Skin of body (tissue), 2 donors: Measurements from ENCODE around the gene SYT1. TPM values are rescaled to one million over a fixed set of nuclear protein-coding genes. Genes with fewer than 3 reads are reported as not detected.
"Not testable (repeated sequence)": the region's sequence is repeated elsewhere in the genome, so short reads cannot be mapped to it uniquely, and the experiment has no call there.

ENCODE experiments used
- DNase-seq: peaks from one replicate; lab custom pipeline; 2025; lab: John Stamatoyannopoulos, UW
- total RNA-seq: library from RNA; depleted of rRNA; stranded (reverse); fragments of >200 nt; gene quantifications from one replicate; pipeline ENCODE4 v1.2.3, GENCODE V29; 2014

The SYT1 gene
- total RNA-seq, 1 donor from 2014 or later = 0.99 TPM

DNA sequence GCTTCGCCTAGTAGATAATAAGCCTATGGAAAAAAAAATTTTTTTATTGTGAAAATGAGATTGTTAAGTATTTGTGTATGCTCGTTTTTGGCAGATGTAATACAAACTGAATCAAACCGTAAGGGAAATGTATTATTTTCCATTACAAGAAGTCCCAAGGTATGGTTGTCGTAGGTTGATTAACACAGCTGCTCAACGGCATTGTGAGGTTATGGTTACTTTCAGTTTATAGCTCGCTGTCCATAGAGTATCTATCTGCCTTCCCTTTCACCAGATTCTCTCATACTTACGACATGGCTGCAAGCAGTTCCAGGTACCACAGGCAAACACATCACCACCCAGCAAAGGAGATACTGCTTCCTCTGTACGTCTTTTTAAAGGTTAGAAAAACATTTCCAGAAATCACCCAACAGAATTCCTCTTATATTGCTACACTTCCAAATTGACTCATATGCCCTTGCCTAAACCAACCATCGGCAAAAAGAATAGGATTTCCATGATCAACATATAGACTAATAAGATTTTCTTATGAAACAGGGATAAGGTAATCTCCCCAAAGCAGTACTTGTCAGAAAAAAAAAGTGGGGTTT lies 338.6 kb downstream of the SYT1 start:
- no peak for DNase-seq

- no peak for DNase-seq
These were observed 342.3 kb downstream of the SYT1 start for GRCh38 chr12:79206871-79207270.

- DNase-seq = not testable (repeated sequence)
These were observed 345.8 kb downstream of the SYT1 start for GRCh38 chr12:79210403-79210802.

DNA sequence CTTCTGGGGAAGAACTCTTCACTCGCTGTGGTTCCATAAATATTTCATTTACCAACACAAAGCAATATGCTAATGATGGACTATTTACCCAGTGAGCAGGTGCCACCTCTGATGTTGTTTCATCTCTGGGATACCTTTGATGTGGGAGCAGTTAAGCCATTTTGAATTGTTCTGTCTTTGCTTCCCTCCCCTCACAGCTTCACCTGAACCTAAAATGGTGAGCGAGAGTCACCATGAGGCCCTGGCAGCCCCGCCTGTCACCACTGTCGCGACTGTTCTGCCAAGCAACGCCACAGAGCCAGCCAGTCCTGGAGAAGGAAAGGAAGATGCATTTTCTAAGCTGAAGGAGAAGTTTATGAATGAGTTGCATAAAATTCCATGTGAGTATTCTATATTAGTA lies 352.7 kb downstream of the SYT1 start:
- DNase-seq = no peak

DNA sequence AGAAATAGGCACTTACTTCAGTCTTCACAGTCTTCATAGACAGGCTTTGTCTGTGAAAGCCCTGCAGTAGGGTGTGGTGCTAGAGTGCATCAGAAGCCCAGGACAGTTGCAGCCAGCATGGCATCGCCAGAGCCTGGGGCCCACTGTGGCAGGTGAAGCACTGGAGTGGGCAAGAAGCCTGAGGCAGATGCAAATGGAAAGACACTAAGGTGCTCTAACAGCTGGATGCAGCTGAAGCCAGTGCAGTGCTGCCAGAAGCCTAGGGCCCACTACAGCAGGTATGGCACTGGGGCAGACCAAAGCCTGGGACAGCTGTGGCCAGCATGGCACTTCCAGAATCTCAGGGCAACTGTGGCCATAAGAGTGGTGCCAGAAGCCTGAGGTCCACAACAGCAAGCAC lies 358.6 kb downstream of the SYT1 start:
- DNase-seq = no peak

DNA sequence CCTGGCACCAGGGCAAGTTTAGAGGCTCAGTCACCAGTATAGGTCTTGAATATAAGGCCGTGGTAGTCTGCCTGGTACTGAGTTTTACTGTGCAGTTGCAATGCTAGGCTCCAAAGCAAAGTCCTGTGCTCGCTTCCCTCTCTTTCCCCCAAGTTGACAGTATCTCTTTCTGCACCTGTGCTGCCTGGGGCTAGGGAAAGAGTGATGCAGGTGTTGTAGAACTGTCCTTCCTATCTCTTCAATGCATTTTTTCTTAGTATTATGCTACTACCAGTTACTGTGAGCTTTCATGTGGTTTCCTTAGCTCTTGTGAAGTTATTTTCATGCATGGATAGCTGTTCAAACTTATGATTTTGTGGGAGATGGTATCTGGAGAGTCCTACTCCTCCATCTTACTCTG lies 359.2 kb downstream of the SYT1 start:
- no peak for DNase-seq

DNA sequence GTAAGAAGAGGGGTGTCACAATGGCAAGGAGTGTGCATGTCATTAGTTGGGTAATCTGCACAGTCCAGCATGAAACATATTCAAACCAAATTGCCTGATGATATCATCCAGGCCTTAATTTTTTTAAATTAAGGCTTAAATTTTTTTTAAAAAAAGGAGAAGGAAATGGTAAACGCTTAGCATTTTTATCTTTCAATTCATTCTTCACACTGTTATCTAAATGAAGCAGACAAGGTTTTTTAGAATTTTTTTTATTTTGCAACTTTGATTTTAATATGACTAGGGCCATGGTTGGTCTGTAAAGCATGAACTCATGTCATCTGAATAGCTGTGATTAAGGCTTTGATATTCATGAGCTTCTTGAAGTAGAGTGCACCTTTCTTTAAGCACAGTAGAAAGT lies 362.5 kb downstream of the SYT1 start:
- no peak for DNase-seq

GRCh38 chr12:79227646-79228045 lies 363.1 kb downstream of the SYT1 start:
- DNase-seq = no peak

- DNase-seq = no peak
These were observed 368.8 kb downstream of the SYT1 start for GRCh38 chr12:79233341-79233781.

DNA sequence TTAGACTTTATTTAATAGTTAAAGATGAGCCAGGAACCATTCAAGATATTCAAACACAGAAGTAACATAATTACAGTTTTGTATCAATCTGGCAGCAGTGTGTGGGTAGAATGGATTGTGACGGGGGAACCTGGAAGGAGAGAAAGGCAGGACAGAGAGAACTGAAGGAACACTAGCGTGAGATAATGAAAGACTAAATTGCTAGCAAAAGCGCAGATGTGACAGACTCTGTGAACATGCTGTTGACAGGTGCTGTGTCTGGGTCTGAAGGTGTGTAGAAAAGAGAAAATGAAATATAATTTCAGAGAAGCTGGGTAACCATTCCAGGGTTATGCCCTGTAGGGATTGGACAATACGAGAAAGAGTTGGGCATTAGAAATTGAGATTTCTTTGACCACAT lies 372.3 kb downstream of the SYT1 start:
- no peak for DNase-seq

GRCh38 chr12:79238246-79238645 lies 373.7 kb downstream of the SYT1 start:
- no peak for DNase-seq

DNA sequence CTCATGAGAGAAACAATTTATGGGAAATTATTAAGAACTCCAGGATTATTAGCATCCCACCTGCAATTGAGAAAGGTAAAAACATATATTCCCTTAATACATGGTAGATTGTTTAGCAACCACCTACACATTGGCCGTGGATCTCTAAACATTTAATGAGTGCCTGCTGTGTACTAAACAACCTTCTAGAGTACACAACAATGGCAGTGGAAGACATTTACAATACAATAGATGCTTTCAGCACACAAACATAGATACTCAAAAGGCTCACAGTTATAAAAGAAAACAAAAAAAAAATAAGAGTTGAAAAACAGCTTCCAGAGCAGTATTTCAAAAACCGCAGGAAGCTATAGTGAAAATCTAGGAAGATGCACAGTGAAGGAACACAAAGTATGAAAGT lies 382.9 kb downstream of the SYT1 start:
- DNase-seq = no peak

DNA sequence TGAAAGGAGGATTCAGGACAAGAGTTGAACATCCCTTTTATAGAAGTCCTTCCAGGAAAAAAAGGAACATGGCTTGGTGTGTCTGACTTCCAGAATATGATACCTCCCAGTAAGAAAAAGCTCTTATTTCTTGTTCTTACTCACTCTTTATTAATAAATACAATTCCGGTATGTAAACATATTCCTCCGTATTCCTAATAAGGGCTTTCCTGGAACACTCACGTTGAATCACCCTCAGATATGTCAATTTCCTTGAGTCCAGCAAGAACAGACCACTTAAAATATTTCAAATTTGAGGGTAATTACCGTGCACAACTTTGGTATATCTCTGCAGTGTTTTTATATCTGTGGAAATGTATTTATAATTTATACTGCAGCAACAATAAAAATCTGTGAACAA lies 385.6 kb downstream of the SYT1 start:
- no peak for DNase-seq

DNA sequence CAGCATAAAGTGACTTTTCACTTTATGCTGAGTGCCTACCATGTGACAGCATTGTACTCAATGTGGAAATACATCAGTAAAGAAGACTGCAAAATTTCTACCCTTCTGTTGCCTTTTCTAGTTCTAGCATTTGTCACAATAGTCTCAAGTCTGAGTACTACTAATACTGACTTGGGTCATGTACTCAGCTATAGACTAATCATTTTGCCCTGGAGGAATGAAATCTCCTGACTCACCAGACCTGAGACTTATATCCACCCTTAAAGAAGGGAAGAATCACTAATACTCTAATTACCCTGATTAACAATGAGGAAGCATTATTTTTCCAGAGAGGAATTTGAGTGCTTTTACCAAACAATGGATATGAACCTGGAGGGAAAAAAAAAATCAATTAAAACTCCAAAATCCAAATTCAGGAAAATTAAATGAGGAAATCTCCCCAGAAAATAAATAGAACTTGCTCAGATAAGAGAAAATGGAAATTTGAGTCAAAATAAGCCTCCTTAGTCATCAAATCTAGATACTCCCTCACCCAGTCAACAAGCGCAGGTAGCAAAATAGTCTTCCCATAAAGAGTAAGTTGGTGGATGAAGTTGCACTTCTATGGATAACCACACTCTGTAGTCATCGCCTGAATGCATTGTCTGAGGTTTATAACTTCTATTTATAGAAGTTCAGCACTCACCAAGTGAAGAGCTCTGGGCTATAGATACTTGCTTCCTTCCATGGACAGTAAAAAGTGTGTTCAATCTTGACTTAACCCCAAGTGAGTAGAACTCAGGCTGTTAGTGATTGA lies 386.6 kb downstream of the SYT1 start:
- DNase-seq = no peak

DNA sequence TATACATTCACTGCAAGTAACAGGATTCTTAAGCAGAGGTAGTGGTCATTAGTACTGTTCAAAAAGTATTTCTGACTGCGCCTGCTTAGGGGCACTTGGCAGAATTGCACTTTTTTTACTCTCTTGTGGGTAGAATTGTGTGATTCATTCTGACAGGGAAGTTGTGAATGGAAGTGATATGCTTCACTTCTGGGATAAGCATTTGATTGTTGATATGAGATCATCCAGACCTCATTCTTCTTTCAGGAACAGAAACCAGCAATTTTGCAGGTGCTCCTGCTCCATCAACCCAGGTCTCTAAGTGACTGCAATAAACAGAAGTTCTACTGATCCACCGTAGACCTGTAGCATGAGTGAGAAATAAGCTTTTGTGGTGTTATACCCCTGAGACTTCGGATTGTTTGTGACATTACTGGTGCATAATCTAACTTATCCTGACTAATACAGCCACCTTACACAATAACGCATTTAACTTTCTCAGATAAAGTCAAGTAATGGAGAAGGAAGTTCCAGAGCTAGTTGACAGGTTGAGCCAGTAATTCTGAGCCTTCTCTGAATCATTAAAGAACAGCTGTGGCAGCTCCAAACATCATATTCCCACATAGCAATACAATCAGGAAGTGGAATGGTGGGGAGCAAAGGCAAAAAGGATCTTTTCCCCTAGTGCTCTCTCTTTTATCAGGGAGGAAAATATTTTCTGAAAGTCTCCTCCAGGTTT lies 387.9 kb downstream of the SYT1 start:
- no peak for DNase-seq

- DNase-seq = no peak
These were observed 390.7 kb downstream of the SYT1 start for GRCh38 chr12:79255288-79255687.

GRCh38 chr12:79260923-79261322 lies 396.3 kb downstream of the SYT1 start:
- no peak for DNase-seq

DNA sequence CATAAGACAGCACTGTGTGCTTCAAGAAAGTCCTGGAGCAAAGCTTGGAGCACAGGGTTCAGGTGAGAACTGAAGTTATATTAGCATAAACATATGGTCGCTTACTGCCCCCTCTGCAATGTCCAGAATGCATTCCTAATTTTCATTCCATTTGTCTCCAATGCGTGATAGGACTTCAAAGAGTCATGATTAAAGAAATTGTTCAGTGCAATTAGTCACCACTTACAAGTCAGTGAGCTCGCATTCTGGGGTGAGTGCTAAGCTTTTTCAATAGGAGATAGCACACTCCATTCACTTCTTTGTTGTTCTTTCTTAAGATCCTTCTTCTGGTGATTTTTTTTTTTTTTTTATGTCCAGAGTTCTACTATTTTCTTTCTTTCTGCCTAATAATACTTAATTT lies 398.4 kb downstream of the SYT1 start:
- DNase-seq = no peak

- no peak for DNase-seq
These were observed 402.0 kb downstream of the SYT1 start for GRCh38 chr12:79266343-79267144.

GRCh38 chr12:79267580-79267979 lies 403.0 kb downstream of the SYT1 start:
- no peak for DNase-seq

DNA sequence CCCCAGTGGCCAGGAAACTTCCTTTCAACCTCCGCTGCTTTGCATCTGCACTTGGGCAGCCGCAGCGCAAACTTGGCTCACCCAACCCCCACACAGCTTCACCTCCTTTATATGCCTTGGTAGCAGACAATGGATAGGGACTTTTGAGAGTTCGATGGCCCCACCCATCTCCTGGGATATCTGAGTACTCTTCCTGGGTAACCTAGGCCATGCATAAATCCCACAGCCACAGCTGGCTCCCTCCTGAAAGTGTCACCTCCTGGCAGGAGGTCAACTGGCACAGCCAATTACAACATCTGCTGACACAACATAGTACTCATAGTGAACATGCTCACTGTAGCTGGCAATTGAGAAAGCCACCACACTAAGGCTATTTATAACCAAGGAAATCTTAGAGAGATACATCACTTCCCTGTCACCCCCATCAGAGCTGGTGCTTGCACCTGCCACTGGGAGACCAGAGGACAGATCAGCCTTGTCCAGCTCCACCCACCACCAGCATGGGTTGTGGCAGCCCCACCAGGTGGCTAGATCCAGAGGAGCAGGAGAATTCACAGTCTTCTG lies 410.0 kb downstream of the SYT1 start:
- no peak for DNase-seq
